Keratinocyte (primary cell): ENCODE results near the gene CDYL2. TPM values are rescaled to one million over a fixed set of nuclear protein-coding genes. Genes with fewer than 3 reads are reported as not detected.

ENCODE experiments used
- DNase-seq: peaks from one replicate; pipeline ENCODE4 v3.0.0-alpha.2; 2011; ENCODE audit warnings: low read depth, missing footprints, low spot score
- FAIRE-seq: peaks from 2 replicates; lab custom pipeline; 2011; peaks lifted over from hg19 to GRCh38; lab: Jason Lieb, UNC
- H2AFZ ChIP-seq: 2 replicates; pipeline ENCODE4 v1.6.0; 2012; ENCODE audit warnings: low read length, control low read depth, inconsistent platforms; ENCODE audit not compliant: control insufficient read depth
- H3K27ac ChIP-seq: 2 replicates; pipeline ENCODE4 v1.5.1; 2011; ENCODE audit warnings: low read length; ENCODE audit not compliant: control insufficient read depth, insufficient read depth
- H3K27me3 ChIP-seq: 3 replicates; pipeline ENCODE4 v1.6.0; 2011; ENCODE audit warnings: low read length; ENCODE audit not compliant: control insufficient read depth, insufficient read depth; ENCODE audit errors: extremely low read depth
- H3K36me3 ChIP-seq, 2 experiments: 2 replicates in 1 of 2; 3 replicates in 1 of 2; pipeline ENCODE4 v1.5.1; 2011; ENCODE audit warnings: low read length in 2 of 2, mild to moderate bottlenecking in 1 of 2; ENCODE audit not compliant: control insufficient read depth in 2 of 2, insufficient read depth in 2 of 2; ENCODE audit errors: extremely low read depth in 1 of 2
- H3K4me1 ChIP-seq: 3 replicates; pipeline ENCODE4 v1.5.1; 2011; ENCODE audit warnings: low read length; ENCODE audit not compliant: control insufficient read depth, insufficient read depth; ENCODE audit errors: extremely low read depth
- H3K4me2 ChIP-seq: 3 replicates; pipeline ENCODE4 v1.6.0; 2011; ENCODE audit warnings: low read depth, low read length; ENCODE audit not compliant: control insufficient read depth, insufficient read depth; ENCODE audit errors: extremely low read depth
- H3K4me3 ChIP-seq, 3 experiments: fragments of 200-600 bp in 1 of 3; sonication (generic) in 1 of 3; 2 replicates in 2 of 3; 3 replicates in 1 of 3; pipeline ENCODE4 v1.5.1; 2011 to 2016; ENCODE audit warnings: low read length in 3 of 3, mild to moderate bottlenecking in 3 of 3, control low read depth in 2 of 3, inconsistent platforms in 1 of 3, low read depth in 1 of 3, mixed read lengths in 1 of 3, mixed run types in 1 of 3, moderate library complexity in 1 of 3; ENCODE audit not compliant: control insufficient read depth in 2 of 3, insufficient read depth in 2 of 3; ENCODE audit errors: extremely low read depth in 1 of 3
- H3K79me2 ChIP-seq: 2 replicates; pipeline ENCODE4 v1.6.0; 2012; ENCODE audit warnings: low read length; ENCODE audit not compliant: control insufficient read depth, insufficient read depth
- H3K9ac ChIP-seq: 3 replicates; pipeline ENCODE4 v1.6.0; 2011; ENCODE audit warnings: low read length; ENCODE audit not compliant: control insufficient read depth, insufficient read depth; ENCODE audit errors: extremely low read depth
- H3K9me1 ChIP-seq: 3 replicates; pipeline ENCODE4 v1.6.0; 2011; ENCODE audit warnings: low read length; ENCODE audit not compliant: control insufficient read depth, insufficient read depth; ENCODE audit errors: extremely low read depth
- H3K9me3 ChIP-seq: 2 replicates; pipeline ENCODE4 v1.5.1; 2012; ENCODE audit warnings: low read depth, low read length; ENCODE audit not compliant: control insufficient read depth
- H4K20me1 ChIP-seq: 3 replicates; pipeline ENCODE4 v1.6.0; 2011; ENCODE audit warnings: low read length; ENCODE audit not compliant: control insufficient read depth, insufficient read depth; ENCODE audit errors: extremely low read depth
- CTCF ChIP-seq, 3 experiments: IDR thresholded peaks in 1 of 3; conservative IDR thresholded peaks in 1 of 3; optimal IDR thresholded peaks in 1 of 3; 2 replicates in 2 of 3; 3 replicates in 1 of 3; pipeline versions ENCODE3 to v1.5.1; 2011; ENCODE audit warnings: low read length in 3 of 3, mild to moderate bottlenecking in 3 of 3, moderate library complexity in 2 of 3, control low read depth in 1 of 3, inconsistent platforms in 1 of 3; ENCODE audit not compliant: insufficient read depth in 2 of 3; ENCODE audit errors: extremely low read depth in 1 of 3
- EZH2 ChIP-seq: IDR thresholded peaks from one replicate; pipeline ENCODE4 v1.6.1; 2012; ENCODE audit warnings: inconsistent platforms, mild to moderate bottlenecking, low read length, moderate library complexity
- dilution Hi-C: fragments of 300-500 bp; cut with MboI; formaldehyde crosslinking; loops from one replicate; pipeline ENCODE4 v1.7.0; 2020; ENCODE audit warnings: low sequenced_read_pairs; ENCODE audit not compliant: extremely low pct_ligation_motif_present
- polyA plus RNA-seq, 5 experiments: library from polyadenylated mRNA; depleted of rRNA in 3 of 5; stranded (reverse) in 3 of 5; stranded (forward) in 1 of 5; unstranded in 1 of 5; fragments of >200 nt; gene quantifications; 1 replicate in 1 of 5; 2 replicates in 3 of 5; 3 replicates in 1 of 5; pipeline versions ENCODE4 v1.2.1 to v1.2.3, GENCODE V29; 2011 to 2012; ENCODE audit warnings: missing spikeins in 2 of 5, low read depth in 1 of 5, low replicate concordance in 1 of 5

CDYL2 gene
- polyA plus RNA-seq, 1 donor (not counting 4 experiments of a cell fraction or from before 2014, with no cell fraction given): 2.0 TPM

GRCh38 chr16:80759419-80760162, 44.8 kb downstream of the CDYL2 start:
- no peaks in the 10 kb centered on the region for H3K79me2 ChIP-seq
- no peak for FAIRE-seq
- DNase-seq: no peak
- no peaks in the 10 kb centered on the region for H3K9me1 ChIP-seq
- TF ChIP-seq CTCF (optimal IDR thresholded peaks at IDR 0.05 in 1 of 3, IDR thresholded peaks at IDR 0.05 in 1 of 3, conservative IDR thresholded peaks at IDR 0.05 in 1 of 3; ENCODE audit: extremely low read depth in 1 of 3, insufficient read depth in 2 of 3, low read length in 3 of 3): no peak
- no peak for TF ChIP-seq EZH2
- no peak overlapping the region for H3K4me3 ChIP-seq
- no peak overlapping the region for H2AFZ ChIP-seq
- no peaks in the 10 kb centered on the region for H3K9me3 ChIP-seq
- H3K27me3 ChIP-seq: no peaks in the 10 kb centered on the region
- no peak overlapping the region for H3K4me2 ChIP-seq
- no peaks in the 10 kb centered on the region for H3K36me3 ChIP-seq
- dilution Hi-C loops: no loop called here
- H3K4me1 ChIP-seq: no peaks in the 10 kb centered on the region
- H3K27ac ChIP-seq: no peak overlapping the region
- no peak overlapping the region for H3K9ac ChIP-seq
- H4K20me1 ChIP-seq: no peaks in the 10 kb centered on the region

- Histone ChIP-seq H3K9me1 (no peaks in the 10 kb centered on the region), H3K36me3 (no peaks in the 10 kb centered on the region), H2AFZ (no peak overlapping the region), H3K79me2 (no peaks in the 10 kb centered on the region), H3K4me1 (no peaks in the 10 kb centered on the region), H3K9ac (no peak overlapping the region), H3K27me3 (no peaks in the 10 kb centered on the region), H3K27ac (no peak overlapping the region), H3K4me3 (no peak overlapping the region), H3K4me2 (no peak overlapping the region), H3K9me3 (no peaks in the 10 kb centered on the region), H4K20me1 (no peaks in the 10 kb centered on the region)
- FAIRE-seq (no peak), DNase-seq (no peak)
- dilution Hi-C loops: no loop called here
- TF ChIP-seq EZH2 (no peak), CTCF (optimal IDR thresholded peaks at IDR 0.05 in 1 of 3, IDR thresholded peaks at IDR 0.05 in 1 of 3, conservative IDR thresholded peaks at IDR 0.05 in 1 of 3; ENCODE audit: extremely low read depth in 1 of 3, insufficient read depth in 2 of 3, low read length in 3 of 3) (no peak)
Measured at GRCh38 chr16:80754476-80754875, 49.9 kb downstream of the CDYL2 start.
